RWPE1 (cell line): ENCODE measurements around the gene SORBS1.

Source experiments
- CTCF ChIA-PET: fragments of 350-600 bp; sonication (Branson Sonifier 250); formaldehyde crosslinking; extraction: SDS; loops from one replicate; lab custom pipeline; 2021; lab: Yijun Ruan, JAX
- POLR2A ChIA-PET: fragments of 400-600 bp; formaldehyde crosslinking; extraction: SDS; loops from one replicate; lab custom pipeline; 2020; ENCODE audit warnings: antibody characterized with exemption; ENCODE audit not compliant: low non-redundant PET; lab: Yijun Ruan, JAX
- DNase-seq: peaks from one replicate; pipeline ENCODE4 v3.0.0; 2012; ENCODE audit warnings: low spot score
- H3K27ac ChIP-seq: fragments of 450-650 bp; 2 replicates; pipeline ENCODE4 v1.5.1; 2017
- TF ChIP-seq, protein P1 (sequence below): fragments of 450-650 bp; conservative IDR thresholded peaks from 2 replicates; pipeline ENCODE4 v1.5.1; 2017; ENCODE audit warnings: low read depth, mild to moderate bottlenecking

The SORBS1 gene

DNA sequence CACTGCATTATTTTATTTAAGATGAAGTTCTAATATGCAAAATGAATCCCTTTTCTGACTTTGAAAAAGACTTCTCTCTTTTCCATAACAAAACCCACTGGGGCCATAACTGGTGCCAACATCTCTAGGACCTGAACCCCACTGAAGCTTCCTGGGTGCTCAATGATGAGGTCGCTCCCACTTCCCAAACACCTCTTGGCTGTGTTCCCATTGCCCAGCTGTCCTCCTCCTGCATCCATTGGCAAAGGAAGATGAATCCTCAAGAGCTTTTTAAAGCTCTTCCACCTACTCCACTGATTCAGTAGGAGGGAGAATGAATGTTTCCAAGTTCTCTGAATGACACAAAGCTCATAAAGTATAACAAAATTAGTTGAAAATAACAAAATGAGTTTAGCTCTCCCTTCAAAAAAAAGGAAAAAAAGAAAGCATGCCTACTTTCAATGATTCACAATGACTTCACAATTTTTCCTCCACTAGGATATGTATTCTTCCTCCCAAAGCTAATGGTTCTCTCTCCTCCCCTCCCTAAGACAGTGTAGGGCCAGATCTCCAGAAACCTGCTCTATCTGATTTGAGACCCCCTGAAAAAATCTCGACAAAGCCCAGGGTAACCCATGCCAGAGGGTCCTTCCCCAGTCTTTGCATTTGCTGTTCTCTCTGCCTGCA lies 64.8 kb downstream of the SORBS1 start:
- POLR2A ChIA-PET: no interaction called here
- no peak overlapping the region for H3K27ac ChIP-seq
- CTCF ChIA-PET: interaction anchor here (0.6 kb wide), 1 partner anchor 198 kb away, joined by 3 read pairs; no protein-coding TSS in a partner anchor
- TF ChIP-seq, protein P1, sequence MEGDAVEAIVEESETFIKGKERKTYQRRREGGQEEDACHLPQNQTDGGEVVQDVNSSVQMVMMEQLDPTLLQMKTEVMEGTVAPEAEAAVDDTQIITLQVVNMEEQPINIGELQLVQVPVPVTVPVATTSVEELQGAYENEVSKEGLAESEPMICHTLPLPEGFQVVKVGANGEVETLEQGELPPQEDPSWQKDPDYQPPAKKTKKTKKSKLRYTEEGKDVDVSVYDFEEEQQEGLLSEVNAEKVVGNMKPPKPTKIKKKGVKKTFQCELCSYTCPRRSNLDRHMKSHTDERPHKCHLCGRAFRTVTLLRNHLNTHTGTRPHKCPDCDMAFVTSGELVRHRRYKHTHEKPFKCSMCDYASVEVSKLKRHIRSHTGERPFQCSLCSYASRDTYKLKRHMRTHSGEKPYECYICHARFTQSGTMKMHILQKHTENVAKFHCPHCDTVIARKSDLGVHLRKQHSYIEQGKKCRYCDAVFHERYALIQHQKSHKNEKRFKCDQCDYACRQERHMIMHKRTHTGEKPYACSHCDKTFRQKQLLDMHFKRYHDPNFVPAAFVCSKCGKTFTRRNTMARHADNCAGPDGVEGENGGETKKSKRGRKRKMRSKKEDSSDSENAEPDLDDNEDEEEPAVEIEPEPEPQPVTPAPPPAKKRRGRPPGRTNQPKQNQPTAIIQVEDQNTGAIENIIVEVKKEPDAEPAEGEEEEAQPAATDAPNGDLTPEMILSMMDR: no peak
- no peak for DNase-seq

DNA sequence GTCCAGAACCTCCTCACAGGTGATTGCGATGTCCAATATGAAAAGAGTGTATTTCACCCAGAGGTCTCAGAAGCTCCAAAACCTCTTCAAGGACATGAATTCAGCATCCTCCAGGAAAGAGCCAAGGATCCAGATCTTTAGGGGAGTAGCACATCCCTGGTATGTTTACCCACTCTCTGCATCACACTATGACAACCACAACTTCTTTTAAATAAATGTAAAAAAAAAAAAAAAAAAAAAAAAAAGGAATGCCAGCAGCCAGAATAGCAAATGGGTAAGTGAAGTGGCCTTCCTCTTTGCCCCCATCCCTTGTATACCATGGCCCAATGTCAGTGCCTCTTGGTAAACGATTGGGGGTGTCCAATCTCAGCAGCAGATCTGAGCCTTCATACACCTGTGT lies 67.3 kb downstream of the SORBS1 start:
- H3K27ac ChIP-seq: no peak overlapping the region
- ChIA-PET CTCF (no interaction called here), POLR2A (no interaction called here)

DNA sequence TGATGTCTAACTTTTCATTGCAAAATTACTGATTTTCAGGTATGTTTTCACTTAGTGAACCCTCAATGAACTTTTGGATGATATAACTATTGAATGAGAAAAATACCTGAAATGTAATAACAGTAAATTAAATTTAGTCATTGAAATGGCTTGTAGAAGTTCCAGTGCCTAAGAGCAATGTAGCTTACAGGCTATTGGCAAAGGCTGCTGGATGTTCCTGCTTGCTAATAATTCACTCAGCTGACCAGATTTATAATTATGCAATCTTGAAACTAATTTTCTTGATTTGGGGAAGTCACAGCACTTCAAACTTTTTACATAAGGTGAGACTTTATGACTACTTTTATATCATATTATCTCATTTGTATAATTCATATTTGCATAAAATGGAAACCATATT lies 73.2 kb downstream of the SORBS1 start:
- TF ChIP-seq, protein P1: no peak
- CTCF ChIA-PET: interaction anchor here (0.6 kb wide), 1 partner anchor 11 kb away, joined by 3 read pairs; no protein-coding TSS in a partner anchor
- POLR2A ChIA-PET: no interaction called here
- no peak for DNase-seq
- H3K27ac ChIP-seq: no peak overlapping the region

More for the DNA sequence above, 67.3 kb downstream of the SORBS1 start:
- TF ChIP-seq, protein P1: no peak
- DNase-seq: no peak

DNA sequence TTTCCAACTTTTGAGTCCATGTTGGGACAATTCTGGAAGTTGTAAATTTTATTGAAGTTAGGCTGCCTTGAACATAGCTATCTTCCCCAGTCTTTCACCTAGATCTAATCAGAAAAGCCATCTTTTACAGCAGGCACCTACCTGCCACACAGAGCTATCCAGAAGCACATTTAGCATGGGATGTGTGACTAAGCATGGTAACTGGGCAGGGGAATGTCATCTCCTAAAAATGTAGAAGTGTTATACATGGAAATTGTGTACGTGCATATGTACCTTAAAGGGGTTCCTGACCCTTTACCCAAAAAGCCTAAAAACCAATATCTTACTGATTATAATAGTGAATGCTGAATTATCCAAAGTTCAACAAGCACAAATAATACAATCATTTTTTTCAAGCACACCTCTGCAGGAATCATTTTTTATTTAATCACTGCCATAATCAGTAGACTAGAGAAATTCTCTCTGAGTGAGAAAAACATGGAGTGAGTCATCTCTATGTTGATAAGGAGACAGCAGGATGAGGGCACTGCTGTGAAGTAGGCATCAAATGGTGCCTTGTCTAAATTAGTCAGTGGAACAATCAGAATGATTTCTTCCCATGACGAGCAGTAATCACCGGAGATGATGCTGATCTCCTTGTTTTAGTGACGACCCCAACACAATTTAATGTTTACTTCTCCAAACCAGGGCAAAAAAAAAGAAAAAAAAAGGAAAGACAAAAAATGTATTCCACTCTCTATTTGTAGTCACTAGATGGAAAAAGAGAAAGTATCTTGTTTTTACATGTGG lies 75.9 kb downstream of the SORBS1 start:
- H3K27ac ChIP-seq: no peak overlapping the region
- POLR2A ChIA-PET: no interaction called here
- TF ChIP-seq, protein P1: no peak
- no peak for DNase-seq
- CTCF ChIA-PET: interaction anchor here (0.6 kb wide), 1 partner anchor 54 kb away, joined by 3 read pairs; no protein-coding TSS in a partner anchor

DNA sequence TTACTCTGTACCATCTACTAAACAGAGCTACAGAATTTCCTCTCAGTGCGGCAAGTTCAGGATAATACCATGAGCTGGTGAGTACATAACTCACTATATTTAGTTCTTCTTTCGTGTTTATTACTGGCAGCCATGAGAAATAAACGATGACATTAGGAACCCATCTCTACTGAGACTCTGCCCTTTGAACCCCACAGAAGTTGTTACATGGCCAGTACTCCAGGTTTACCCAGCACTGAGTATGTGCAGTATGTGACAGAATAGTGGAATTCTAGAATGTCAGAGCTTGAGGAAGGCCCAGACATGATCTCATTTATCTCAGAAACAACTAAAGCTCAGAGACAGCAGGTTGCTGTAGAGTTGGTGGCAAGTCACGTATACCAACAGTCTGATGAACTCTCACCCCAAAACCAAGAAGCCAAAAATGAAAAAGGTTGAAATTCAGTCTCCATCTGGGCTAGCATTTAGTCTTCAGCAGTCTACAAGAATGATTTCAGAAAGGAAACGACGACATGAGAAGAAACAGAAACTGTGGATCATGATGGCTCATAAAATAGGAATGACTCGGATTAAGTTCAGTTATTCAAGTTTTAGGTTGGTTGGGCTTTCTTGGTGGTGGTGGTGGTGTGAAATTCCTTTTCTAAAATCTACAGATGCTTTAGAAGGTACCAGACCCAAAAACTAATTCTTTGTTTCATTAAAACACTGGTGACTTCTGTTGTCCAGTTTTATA lies 78.5 kb downstream of the SORBS1 start:
- no peak overlapping the region for H3K27ac ChIP-seq
- TF ChIP-seq, protein P1: no peak
- DNase-seq: no peak
- CTCF ChIA-PET: no interaction called here
- POLR2A ChIA-PET: no interaction called here

DNA sequence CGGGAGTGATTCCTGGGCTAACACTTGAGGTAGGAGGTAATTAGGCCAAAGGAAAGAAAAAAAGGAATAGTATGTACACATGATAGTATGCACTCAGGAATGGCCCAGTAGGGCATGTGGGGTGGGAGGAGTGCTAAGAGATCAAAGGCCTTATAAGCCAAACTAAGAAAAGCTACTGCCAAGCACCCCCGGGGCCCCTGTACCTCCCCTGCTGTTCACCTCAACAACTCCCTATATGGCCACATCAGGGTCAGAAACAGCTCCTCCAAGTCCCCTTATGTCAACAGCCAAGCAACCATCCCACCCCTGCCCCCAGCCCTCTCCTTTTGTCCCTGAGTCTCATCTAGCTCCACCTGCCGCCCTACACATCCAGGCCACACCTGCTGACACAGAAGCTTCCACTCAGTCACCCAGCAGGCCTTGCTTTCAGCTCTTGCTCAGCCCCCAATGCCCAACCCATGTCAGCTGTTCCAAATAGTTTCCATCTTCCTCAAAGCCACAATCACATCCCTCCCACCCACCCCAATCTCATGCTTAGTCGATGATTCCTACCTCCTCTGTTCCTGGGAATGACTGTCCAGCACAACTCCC lies 80.2 kb downstream of the SORBS1 start:
- DNase-seq: no peak
- no peak overlapping the region for H3K27ac ChIP-seq

More for the DNA sequence above, 80.2 kb downstream of the SORBS1 start:
- TF ChIP-seq, protein P1: no peak
- ChIA-PET POLR2A (no interaction called here), CTCF (interaction anchor here (1.2 kb wide), 1 partner anchor 9 kb away, joined by 6 read pairs; no protein-coding TSS in a partner anchor)
